ENCODE data around the gene CNTROB.
A peak's percentile ranks its signal among the peaks of the same experiment; 100 is the strongest.

CNTROB gene

GRCh38 chr17:7910281-7910680, 21.7 kb upstream of the CNTROB start:
- no peak for DNase-seq (ENCODE audit: low read depth)

- no peak for DNase-seq (ENCODE audit: low read depth)
Observed at GRCh38 chr17:7910711-7911110, 21.3 kb upstream of the CNTROB start.

- DNase-seq (ENCODE audit: low read depth) = no peak
Observed at GRCh38 chr17:7911116-7911515, 20.9 kb upstream of the CNTROB start.

GRCh38 chr17:7912927-7913524, 19.0 kb upstream of the CNTROB start:
- no peak for DNase-seq (ENCODE audit: low read depth)

- no peak for DNase-seq (ENCODE audit: low read depth)
Observed at GRCh38 chr17:7915179-7915610, 16.8 kb upstream of the CNTROB start.

GRCh38 chr17:7915611-7916384, 16.2 kb upstream of the CNTROB start, which contains the start of gene RNF227:
Gene RNF227, minus strand, starts transcription at chr17:7916289. Its CDS starts 94 bp downstream, at chr17:7916195.
- DNase-seq (ENCODE audit: low read depth) = peak; percentile 70

- no peak for DNase-seq (ENCODE audit: low read depth)
Observed at GRCh38 chr17:7916385-7916682, 15.7 kb upstream of the CNTROB start.

- DNase-seq (ENCODE audit: low read depth) = no peak
Observed at GRCh38 chr17:7916808-7917207, 15.2 kb upstream of the CNTROB start.

GRCh38 chr17:7922269-7922844, 9.6 kb upstream of the CNTROB start:
- no peak for DNase-seq (ENCODE audit: low read depth)

GRCh38 chr17:7922845-7923628, 9.0 kb upstream of the CNTROB start:
- DNase-seq (ENCODE audit: low read depth) = peak; percentile 76

GRCh38 chr17:7927596-7927995, 4.4 kb upstream of the CNTROB start:
- DNase-seq (ENCODE audit: low read depth) = no peak

- no peak for DNase-seq (ENCODE audit: low read depth)
Observed at GRCh38 chr17:7929158-7930023, 2.6 kb upstream of the CNTROB start, which contains the start of gene KCNAB3. Gene KCNAB3, minus strand, starts transcription at chr17:7929856. Its CDS starts 421 bp downstream, at chr17:7929435.

GRCh38 chr17:7930841-7931631, 970 bp upstream of the CNTROB start:
- DNase-seq (ENCODE audit: low read depth) = no peak

GRCh38 chr17:7932483-7932891, 481 bp downstream of the CNTROB start:
- DNase-seq (ENCODE audit: low read depth) = no peak

- DNase-seq (ENCODE audit: low read depth) = no peak
Observed at GRCh38 chr17:7932949-7933348, 943 bp downstream of the CNTROB start.

- no peak for DNase-seq (ENCODE audit: low read depth)
Observed at GRCh38 chr17:7935859-7936258, 3.9 kb downstream of the CNTROB start.

GRCh38 chr17:7940034-7940433, 8.0 kb downstream of the CNTROB start:
- no peak for DNase-seq (ENCODE audit: low read depth)

GRCh38 chr17:7940743-7941142, 8.7 kb downstream of the CNTROB start:
- DNase-seq (ENCODE audit: low read depth) = no peak

- no peak for DNase-seq (ENCODE audit: low read depth)
Observed at GRCh38 chr17:7943291-7943690, 11.3 kb downstream of the CNTROB start.

GRCh38 chr17:7944326-7944725, 12.3 kb downstream of the CNTROB start:
- DNase-seq (ENCODE audit: low read depth) = no peak

- no peak for DNase-seq (ENCODE audit: low read depth)
Observed at GRCh38 chr17:7945651-7946050, 13.6 kb downstream of the CNTROB start.

Measured in activated T-cell treated with anti-CD3 and anti-CD28 coated beads for 1 hour (primary cell).